Measurements from ENCODE around the gene ATP13A3.

The ATP13A3 gene

DNA sequence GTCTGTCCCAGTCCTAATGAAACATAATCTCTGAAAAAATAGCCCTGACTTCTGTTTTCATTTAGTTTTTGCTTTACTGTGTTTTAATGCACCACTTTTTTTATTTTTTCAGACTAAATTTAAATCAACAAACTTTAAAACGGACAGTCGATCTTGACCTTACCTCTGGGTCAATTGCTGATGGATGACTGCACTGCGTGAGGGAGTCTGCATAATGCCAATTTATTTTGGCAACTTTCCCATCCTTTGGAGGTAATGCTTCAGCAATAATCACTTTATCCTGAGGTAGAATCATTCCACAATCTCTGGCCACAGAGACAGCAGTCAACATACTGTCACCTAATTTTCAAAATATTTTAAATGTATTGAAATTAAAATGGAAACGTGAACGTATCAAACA is 55.2 kb downstream of the ATP13A3 start:
- no peak for DNase-seq

DNA sequence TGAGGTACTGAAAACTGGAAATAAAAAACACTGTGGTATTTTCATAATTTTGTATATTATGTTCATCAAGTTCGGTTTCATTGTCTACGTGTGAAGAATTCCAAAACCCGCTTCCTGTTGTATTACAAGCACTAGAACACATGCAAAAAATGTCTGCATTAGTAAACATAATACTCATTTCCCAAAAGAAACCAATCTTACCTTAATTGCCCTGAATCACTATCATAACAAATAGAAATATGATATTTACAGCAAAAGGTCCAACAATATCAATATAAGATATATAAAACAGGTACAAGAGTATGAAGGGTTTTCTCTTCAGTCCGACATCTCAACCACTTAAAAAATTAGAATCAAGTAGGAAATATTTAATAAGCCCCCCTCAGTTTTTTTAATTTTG is 61.4 kb downstream of the ATP13A3 start:
- no peak for DNase-seq

DNA sequence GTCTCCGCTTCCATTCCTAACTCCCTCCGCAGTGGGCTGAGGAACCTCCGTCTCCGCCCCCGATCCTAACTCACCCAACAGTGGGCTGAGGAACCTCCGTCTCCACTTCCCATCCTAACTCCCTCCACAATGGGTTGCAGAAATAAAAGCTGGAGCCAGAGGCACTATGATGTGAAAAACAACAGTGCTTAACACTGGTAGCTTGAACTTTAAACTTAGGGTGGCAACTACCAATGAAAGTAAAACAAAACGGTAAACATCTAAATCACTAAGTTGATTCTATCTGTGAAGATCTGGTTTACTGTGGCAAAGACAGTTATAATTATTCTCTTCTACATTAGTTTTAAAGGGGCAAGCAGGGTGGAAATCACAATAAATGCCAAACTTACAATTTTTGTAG is 61.8 kb downstream of the ATP13A3 start:
- no peak for DNase-seq

DNA sequence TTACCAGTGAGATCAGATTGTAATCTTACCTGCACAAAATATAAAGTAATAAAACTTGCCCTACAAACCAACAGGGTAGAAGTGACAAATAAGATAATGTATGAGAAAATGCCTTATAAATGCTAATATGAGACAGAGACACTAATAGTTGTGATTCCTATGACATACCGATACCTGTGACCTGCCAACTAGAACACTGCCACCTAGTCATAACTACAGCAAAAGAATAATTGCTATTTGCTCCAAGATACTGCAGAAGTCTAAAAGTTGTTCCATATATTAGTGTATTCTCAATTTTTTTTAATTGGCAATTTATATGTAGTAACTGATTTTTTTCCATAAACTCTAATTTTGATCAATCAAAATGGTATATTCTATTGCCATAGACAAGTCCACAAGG is 62.4 kb downstream of the ATP13A3 start:
- DNase-seq = no peak

DNA sequence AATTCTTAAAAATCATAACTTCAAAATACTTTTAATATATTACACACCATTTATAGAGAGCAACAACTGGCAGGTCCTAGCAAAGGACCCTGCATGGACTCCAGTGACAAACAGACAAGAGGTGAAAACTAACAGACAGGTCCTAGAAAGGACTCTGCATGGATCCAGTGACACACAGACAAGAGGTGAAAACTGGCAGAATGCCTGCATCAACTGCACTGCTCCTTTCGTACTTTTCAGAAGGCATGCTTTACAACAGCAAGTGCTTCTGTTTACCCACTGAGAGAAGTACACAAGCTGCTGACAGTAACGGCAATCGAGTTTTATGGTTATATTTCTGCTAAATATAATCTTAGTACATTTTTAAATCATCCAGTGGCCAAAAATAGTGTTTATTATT is 63.5 kb downstream of the ATP13A3 start:
- DNase-seq = no peak

DNA sequence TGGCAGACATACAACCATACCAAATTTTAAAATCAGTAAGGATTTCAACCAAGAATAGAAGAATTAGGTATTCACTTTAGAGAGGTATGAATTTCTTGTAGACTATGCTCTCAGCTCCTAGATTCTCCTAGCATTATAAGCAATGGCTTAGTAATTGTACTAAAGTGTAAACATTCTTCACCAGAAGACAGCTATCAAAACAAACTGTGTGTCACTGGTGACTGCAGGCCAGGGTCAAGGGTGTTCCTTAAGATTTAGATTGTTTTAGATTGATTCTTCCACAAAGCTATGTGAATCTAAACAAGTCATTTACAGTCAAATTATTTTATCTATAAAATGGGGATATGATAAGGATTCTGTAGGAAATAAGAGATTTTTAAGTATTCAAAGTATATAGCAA is 64.6 kb downstream of the ATP13A3 start:
- no peak for DNase-seq

DNA sequence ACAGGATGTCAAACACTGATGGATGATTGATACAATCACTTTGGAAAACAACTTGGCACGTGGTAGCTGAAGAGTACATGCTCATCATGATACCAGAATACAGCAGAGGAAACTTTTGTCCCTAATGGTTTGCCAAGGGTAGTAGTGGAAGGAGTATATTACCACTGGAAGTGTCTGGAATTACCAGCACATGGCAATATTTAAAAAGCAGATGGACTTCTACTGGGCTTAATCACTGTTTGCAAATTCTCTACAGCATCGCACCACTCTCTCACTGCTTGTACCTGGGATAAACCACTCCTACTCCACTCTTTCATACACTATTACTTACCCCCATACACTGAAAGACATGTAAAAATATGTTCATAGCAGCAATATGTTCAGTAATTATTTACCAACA is 68.1 kb downstream of the ATP13A3 start:
- DNase-seq = no peak

DNA sequence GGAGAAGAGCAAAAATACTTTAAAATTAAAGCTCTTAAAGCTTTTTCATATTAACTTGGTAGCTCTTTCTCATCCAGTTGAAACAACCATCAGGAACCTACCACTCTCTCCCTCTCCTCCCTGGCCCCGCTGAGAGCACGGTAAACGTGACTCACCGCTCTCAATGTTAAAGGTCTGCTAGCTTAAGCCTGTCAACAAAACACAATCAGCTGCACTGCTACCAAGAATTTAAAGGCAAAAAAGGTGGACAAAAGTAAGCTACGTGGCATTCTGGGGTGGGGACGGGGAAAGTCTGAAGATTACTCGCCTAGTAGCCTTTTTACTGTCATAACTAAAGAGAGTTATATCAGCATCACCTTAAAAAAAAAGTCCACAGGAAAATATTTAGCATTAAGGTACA is 79.4 kb downstream of the ATP13A3 start:
- no peak for DNase-seq

DNA sequence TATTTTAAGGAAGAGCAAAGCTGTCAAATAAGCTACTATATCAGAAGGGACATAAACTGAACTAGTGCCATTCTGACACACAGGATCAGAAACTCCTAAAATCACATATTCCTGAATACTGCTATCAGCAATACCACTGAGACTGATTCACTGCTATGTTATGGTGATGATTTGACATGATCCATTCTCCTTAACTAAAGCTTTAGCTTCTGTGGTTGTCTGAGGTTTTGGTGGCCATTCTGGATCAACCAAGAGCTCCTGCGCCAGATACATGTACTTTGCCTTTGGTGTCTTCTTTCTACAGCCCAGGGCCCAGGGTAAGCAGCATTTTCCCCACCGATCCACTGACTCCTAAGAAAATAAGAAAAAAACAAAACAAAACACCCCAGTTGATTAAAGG is 81.0 kb downstream of the ATP13A3 start:
- no peak for DNase-seq

DNA sequence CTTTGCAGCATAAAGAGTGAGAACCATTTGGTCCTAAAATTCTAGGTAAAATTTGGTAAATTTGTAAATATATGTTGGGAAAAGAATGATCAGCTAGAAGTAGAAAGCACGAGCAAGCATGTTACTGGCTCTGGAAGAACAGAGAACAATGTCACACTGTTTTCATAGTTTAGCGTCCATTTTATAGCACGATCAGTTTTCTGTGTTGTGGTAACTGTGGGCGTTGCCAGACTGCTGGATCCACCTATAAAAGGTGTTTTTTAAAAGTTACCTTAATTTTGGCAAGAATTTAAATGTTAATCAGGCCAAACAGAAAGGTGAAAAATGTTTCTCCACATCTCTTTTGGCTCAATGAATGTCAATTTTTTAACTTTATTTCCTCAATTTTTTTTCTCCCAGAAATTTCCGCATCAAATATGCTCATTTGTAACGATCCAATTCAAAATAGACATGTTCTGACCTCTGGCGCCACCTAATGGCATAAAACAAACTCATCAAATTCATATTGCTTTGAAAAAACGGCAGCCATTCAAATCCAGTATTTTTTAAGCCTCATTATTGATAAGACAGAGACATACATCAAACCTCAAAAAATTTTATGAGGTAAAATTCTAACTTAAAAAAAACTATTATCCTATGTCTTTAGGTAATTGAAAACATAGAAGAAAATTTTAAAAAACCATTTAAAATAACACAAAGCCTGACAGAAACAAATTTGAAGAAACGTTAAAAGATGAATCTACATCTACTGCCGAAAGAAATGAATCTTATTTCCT is 82.2 kb downstream of the ATP13A3 start:
- peak; percentile 71 to 74 for DNase-seq

DNA sequence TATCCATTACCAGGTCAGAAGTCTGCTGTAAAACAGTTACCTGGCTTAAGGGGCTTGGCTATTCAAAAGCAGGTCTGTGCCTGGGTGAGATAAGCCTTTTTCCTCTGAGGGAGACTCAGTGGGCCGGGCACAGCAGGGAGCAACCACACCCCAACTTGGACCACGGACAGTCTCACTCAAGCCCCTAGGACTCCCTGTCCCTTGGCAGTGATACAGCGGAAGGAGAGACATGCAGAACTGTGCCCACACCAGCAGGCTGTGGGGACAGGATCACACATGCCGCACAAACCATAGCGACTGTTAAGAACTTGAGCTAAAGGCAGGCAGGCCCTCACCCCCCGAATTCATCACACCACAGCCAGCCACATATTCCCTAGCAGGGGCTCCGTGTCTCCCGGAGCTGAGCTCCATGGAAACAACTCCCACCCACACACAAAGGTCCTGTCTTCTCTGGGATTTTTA is 84.9 kb downstream of the ATP13A3 start:
- no peak for DNase-seq

DNA sequence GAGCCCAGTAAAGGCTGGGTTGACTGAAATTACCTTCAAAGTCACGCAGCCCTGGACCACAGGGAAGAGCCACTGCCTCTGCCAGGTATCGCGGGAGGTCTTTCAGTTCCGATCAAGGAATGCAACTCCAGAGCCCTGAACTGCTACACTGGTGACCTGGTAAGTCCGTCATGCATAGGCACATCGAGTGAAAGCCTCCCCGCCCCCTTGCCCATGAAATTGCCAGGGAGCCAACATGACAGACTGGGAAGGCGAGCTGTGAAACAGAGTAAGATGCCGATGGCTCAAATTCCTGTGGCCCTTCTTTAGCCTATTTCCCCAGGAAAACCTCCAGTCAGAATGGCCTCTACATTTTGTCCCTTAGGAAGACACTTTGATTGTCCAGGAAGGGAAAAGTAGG is 85.5 kb downstream of the ATP13A3 start:
- no peak for DNase-seq

DNA sequence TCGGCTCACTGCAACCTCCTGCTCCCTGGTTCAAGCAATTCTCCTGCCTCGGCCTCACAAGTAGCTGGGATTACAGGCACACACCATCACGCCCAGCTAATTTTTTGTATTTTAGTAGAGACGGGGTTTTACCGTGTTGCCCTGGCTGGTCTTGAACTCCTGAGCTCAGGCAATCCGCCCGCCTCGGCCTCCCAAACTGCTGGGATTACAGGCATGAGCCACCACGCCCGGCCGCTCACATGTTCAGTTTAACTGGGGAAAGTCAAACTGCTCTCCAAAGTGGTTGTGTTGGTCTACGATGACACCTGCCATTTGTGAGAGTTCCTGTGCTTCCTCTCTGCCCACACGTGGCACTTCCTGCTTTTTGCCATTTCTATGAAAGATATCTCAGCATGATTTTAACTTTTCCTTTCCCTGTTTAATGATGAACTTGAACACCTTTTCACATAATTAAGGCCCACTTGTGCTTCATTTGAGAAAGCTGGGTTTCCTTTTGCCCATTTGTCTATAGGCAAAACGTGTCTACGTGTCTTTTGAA is 86.9 kb downstream of the ATP13A3 start:
- peak in 1 of 2 experiments; percentile 32 for DNase-seq

DNA sequence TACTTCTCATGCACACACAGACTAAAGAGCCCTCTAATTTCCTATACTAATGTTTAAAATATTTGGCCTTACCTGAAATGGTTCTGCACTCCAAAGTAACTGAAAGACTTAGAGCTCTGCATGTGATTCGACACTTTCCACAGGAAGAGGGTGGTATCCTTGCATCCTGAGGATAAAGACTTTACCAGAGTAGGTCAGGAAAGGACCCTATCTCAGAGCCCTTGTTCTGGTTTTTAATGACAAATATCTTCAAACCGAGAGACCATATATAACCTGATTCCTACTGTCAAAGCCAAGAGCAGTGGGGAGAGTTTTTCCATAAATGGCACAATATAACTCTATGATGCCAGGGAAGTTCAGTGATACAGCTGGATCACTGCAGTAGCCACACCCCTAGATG is 87.6 kb downstream of the ATP13A3 start, which contains the start of gene GP5:
Gene GP5, minus strand, starts transcription at position 101 of the 400 bp plus-strand sequence. CDS start 984 bp downstream, outside the sequence.
- no peak for DNase-seq

DNA sequence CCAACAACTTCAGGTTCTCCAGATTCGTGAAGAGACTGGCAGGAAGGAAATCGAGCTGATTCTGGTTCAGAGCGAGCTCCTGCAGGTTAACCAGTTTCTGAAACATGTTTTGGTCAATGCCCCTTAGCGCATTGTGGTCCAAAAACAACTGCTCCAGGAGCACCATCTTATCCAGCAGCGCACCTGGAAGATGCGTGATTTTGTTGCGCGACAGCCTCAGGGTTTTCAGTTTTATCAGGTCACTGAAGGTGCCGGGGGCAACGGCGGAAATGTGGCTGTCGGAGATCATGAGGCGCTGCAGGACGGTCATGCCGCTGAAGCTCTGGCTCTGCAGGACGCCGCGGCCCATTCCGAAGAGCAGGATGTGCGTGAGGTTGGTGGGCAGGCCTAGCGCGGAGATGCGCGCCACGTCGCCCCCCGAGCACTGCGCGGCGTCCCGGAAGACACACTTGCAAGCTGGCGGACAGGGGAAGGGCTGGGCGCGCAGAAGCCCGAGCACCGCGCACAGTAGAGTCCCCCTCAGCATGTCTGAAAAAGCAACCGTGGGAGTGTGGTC is 89.0 kb downstream of the ATP13A3 start:
- DNase-seq = no peak

DNA sequence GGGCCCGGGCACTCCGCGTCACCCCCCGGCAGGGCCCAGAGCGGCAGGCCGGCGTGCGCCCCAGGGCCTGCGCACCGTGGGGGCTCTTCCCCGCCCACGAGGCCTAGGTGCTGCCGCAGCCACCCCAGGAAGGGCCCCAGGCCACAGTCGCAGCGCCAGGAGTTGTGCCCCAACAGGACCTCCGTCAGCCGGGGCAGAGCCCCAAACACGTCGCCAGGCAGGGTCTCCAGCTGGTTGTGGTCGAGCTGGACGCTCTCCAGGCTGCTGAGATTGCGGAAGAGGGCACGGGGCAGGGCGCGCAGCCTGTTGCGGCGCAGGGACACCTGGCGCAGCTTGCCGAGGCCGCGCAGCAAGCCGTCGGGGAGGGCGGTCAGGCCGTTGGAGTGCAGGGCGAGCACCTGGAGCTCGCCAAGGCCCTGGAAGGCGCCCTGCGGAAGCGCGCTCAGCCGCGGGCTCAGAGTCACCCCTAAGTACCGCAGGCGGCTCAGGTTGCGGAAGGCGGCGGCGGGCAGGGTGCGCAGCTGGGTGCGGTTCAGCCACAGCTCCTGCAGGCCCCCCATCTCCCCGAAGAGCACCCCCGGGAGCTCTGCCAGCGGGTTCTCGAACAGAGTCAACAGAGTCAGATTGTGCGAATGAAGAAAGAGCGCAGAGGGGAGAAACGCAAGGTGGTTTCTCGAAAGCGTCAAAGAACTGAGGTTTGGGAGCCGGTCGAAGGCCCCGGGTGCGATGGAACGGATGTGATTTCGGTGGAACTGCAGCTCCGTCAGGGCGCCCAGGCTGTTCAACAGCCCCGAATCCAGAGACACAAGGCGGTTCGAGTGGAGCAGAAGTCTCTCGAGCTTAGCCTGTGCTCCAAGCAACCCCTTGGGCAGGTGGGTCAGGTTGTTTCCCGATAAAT is 89.7 kb downstream of the ATP13A3 start:
- no peak for DNase-seq

DNA sequence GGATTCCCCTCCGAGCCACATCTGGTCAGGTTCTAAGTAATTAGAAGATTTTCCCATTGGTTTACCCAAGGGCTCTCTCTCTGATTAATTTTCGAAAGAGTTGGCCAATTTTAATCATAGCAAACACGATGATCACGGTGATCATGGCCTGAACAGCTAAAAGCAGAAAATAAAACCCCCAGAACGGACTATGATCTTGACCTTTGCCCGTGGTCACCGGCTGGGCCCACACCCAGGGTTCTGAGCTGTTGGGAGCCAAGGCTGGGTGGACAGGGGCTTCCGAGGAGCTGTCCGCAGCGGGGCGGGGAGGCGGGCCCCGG is 90.3 kb downstream of the ATP13A3 start:
- no peak for DNase-seq

DNA sequence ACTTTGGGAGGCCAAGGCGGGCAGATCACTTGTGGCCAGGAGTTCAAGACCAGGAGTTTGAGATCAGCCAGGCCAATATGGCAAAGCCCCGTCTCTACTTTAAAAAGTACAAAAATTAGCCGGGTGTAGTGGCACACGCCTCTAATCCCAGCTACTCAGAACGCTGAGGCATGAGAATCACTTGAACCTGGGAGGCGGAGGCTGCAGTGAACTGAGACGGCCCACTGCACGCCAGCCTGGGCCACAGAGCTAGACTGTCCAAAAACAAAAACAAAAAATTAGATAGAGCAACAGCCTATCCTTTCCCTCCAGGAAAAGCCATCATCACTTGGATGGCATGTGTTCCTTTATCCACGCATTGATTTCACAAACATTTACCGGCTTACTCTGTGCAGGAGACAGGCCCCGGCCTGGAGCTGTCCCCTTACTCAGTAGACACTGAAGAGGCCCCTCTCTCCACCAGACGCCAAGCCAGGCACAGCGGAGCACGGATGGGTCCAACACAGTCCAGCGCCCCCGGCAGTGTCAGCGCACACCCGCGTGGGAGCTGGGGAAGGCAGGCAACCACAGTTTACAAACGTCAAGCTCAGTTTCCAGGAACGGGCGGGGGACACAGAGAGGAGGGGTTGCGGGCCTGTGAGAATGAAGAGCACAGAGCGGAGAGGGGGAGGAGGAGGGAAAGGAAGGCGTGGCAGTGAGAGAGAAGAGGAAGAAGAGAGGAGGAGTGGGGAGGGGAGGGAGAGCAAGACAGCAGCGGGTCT is 90.8 kb downstream of the ATP13A3 start:
- DNase-seq = peak; percentile 38 to 44

DNA sequence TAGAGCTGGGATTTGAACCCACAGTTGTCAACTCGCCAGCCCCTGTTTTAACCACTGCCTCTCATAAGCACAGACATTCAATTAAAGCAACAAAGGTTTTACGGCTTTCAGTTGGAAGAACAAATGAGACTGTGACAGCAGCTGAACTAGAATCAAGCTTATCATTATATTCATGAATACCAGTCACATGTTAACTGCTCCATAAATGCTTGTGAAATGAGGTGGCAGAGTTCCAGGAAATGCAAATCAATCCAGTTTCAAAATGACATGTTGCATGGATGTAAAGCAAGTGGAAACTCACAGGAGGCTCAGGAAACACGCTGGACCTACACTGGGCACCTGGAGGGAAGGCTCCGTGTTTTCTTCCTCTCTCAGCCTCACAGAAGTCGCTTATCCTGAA is 91.6 kb downstream of the ATP13A3 start:
- no peak for DNase-seq

DNA sequence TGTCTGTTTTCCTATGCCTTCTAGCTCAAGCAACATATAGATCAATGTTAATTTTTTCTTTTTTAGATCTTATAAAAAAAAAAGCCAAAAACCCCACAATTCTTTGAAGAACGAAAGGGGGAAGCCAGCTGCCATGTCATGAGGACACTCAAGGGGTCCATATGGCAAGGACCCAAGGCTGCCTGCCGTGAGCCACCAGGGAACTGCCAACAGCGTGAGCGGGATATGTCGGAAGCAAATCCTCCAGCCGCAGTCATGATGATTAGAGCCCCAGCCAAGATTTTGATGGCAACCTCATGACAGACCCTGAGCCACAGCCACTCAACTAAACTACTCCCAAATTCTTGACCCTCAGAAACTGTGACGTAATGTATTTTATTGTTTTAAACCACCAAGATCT is 94.2 kb downstream of the ATP13A3 start:
- no peak for DNase-seq

DNA sequence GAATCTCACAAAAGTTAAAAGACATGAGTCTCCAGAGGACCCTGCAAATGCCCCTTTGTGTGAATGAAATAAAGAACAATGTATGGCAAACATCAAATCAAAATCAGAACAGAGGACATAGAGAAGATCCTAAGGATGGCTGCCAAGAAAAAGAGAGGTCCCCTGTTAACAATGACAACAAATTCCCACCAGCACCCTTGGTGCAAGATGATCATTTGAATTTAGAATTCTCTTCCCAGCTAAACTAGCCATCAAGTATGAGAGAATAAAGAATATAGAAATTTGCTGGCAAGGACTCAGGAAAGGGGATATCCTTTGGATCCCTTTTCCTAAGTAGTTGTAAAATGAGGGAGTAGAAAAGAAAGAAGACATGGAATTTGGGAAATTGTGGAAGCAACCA is 96.0 kb downstream of the ATP13A3 start:
- DNase-seq = no peak

DNA sequence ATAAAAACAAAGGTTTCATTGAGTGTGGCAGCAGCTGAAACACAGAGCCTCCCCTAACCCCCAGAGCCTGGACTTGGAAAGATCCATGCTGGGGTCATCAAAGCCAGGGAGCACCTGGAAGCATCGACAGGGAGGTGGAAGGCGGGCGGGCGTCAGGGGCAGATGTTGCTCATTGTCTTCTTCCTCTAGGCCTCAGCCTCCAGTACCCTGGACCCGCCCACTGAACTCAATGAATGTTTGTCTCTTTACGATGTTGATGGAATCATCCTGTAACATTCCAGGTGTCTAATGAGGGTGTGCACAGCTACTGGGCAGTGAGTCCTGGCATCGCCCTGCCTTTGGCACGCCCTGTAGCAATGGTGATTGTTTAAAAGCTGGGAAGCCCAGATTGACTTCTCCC is 97.5 kb downstream of the ATP13A3 start:
- DNase-seq = no peak

DNA sequence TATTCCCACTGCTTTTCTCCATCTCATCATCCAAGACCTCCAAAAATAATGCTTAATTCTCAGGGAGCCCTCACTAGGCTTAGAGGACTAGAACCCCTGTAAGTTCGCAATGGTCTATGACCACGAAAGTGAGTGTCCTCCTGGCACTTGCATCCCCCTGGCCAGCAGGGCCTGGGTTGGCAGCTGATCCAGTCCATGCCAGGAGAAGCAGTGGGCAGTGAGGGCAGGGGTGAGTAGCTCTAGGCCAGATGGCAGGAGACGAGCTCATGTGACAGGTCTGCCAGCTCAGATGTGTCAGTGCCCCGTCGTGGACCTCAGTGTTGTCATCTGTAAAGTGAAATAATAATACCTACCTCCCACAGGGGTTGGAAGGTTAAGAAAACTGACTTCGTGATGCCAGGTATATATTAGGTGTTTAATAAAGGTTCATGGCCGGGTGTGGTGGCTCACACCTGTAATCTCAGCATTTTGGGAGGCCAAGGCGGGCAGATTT is 98.8 kb downstream of the ATP13A3 start:
- DNase-seq = no peak
